Epithelial cell of esophagus (primary cell): ENCODE results near the gene OCA2.
"Not testable (repeated sequence)": the region's sequence is repeated elsewhere in the genome, so short reads cannot be mapped to it uniquely, and the experiment has no call there.

Experiments
- DNase-seq: peaks from one replicate; pipeline ENCODE4 v3.0.0; 2010; ENCODE audit warnings: low read depth
- H3K4me3 ChIP-seq: 2 replicates; pipeline ENCODE4 v1.5.1; 2011; ENCODE audit warnings: mild to moderate bottlenecking, low read length, control low read depth
- TF ChIP-seq, protein P1 (sequence below): IDR thresholded peaks from 2 replicates; pipeline ENCODE4 v1.5.1; 2011; ENCODE audit warnings: low read depth, mild to moderate bottlenecking, low read length, control low read depth, inconsistent platforms; ENCODE audit not compliant: insufficient read depth; ENCODE audit errors: missing control alignments

The OCA2 gene

DNA sequence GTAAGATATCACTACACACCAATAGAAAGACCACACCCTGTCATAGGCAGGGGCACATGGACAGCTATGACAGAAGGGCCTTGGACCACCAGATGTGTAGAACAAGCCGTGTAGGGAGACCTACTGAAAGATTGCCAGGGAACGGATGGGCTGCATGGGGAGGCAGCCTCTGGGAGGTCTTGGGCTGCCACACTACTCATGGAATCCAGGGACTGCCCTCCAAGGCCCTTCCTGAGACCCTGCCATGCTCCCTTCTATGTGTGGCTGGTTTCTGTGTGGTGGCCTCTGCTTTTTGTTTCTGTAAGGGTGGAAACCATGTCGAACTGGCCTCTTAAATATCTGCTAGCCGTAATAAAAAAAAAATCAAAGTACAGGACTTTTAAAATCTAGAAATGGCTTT is 86.9 kb downstream of the OCA2 start:
- TF ChIP-seq, protein P1, sequence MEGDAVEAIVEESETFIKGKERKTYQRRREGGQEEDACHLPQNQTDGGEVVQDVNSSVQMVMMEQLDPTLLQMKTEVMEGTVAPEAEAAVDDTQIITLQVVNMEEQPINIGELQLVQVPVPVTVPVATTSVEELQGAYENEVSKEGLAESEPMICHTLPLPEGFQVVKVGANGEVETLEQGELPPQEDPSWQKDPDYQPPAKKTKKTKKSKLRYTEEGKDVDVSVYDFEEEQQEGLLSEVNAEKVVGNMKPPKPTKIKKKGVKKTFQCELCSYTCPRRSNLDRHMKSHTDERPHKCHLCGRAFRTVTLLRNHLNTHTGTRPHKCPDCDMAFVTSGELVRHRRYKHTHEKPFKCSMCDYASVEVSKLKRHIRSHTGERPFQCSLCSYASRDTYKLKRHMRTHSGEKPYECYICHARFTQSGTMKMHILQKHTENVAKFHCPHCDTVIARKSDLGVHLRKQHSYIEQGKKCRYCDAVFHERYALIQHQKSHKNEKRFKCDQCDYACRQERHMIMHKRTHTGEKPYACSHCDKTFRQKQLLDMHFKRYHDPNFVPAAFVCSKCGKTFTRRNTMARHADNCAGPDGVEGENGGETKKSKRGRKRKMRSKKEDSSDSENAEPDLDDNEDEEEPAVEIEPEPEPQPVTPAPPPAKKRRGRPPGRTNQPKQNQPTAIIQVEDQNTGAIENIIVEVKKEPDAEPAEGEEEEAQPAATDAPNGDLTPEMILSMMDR, result no peak
- no peak overlapping the region for H3K4me3 ChIP-seq
- no peak for DNase-seq

DNA sequence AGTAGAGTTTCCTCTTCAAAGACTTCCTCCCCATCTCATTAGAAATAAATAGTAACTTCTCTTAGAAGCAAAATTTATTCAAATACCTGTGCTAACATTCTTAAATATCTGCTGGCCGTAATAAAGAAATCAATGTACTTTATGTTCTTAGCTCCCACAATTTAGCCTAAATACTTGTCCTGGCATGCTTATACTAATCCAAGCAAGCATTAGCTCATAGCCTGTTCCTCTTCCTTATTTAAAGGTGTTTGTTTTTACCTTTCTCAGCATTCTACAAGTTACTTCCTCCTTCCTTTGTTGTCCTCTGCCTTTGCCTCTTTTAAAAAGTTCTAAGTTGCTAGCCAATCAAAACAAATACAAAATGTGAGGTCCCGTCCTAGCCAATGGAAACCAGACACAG is 90.9 kb downstream of the OCA2 start:
- peak; percentile 32 for DNase-seq
- not testable (repeated sequence) for H3K4me3 ChIP-seq

DNA sequence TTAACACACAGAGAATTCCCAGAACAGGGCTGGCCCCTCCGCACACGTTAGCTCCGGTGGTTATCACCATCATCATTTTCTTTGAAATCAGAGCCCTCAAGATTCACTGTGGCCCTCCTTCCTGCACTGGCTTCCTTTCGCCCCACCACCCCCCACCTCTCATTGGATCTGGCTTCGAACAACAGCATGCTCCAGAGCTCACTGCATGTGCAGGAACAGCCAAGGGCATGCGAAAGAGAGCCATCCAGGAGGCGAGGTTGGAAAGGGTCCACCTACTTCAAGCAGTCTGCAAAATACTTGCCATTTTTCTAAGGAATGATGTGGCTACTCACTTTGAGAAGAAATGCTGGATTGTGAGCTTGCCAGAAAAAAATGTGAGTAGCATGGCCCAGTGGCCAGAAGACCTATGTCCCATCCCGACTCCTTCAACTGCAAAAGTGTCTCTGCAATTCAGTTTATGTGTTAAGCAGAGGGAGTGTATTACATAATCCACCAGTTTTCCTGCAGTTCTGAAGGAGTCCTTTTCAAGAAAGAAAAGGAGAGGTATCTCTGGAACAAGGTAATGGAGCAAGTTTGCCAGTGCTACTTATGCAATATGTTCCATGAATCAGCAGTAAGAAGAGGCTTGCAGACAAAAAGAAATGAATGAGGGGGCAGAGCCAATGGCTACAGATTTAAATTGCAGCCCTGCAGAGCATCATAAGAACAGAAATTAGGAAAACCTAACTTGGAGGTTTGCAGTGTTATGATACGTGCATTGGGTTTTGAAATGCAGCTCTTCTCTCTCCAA is 92.8 kb downstream of the OCA2 start:
- no peak overlapping the region for H3K4me3 ChIP-seq
- peak; percentile 19 for DNase-seq
- TF ChIP-seq, protein P1, result no peak

DNA sequence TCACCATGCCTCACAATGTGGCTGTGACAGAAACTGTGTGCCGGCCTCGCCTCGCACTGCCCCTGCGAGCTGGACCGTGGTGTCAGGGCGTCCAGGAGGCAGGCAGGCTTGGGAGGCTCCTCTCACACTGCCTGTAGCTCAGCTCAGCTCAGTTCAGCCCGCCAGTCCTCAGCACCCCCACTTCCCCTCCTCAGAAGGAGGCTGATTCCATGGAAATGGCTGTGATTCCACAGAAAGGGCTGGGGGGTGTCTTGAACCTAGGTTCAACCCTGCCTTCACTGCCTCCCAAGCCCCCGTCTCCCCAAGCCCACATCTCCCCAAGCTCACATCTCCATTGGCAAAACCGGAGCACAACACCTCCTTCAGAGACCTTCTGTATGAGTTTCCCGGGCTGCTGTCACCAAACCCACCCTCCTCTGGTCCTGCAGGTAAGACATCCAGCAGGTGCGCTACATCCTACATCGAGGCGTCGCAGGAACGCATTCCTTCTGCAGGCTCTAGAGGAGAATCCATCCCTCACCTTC is 94.0 kb downstream of the OCA2 start:
- no peak overlapping the region for H3K4me3 ChIP-seq
- no peak for DNase-seq
- TF ChIP-seq, protein P1, result no peak

DNA sequence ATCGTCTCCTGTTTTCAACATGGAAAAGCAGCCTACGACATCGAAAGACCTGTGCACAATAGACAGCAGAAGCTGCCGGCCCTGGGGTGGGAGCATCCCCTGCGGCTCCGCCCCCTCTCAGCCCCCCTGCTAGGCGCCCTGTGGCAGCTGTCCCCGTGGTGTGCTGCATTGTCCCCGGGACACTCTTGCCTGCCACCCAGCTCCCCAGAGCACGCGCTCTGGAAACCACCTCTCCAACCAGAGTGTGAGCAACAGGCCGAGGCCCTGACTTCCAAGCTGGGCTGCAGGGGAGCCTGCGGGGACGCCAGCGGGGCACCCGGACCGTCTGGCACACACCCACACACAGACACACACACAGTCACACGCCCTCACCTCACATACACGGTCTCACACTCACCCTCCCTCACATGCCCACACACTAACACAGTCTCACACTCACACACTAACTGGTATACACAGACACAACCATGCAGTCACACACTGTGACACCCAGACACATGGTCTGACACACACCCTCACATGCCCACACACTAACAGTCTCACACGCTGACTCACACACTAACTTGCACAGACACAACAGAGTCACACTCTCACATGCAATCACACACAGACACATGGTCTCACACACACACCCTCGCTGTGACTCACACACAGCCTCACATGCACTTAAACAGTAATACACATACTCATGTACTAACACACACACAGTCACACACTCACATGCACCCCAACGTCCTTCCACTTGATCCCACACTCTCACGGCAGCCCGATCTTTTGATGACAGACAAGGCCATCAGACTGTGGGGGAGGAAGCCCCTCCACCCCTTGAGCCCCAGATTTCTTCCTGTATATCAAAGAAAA is 94.7 kb downstream of the OCA2 start:
- TF ChIP-seq, protein P1, result no peak
- DNase-seq, result no peak
- no peak overlapping the region for H3K4me3 ChIP-seq

DNA sequence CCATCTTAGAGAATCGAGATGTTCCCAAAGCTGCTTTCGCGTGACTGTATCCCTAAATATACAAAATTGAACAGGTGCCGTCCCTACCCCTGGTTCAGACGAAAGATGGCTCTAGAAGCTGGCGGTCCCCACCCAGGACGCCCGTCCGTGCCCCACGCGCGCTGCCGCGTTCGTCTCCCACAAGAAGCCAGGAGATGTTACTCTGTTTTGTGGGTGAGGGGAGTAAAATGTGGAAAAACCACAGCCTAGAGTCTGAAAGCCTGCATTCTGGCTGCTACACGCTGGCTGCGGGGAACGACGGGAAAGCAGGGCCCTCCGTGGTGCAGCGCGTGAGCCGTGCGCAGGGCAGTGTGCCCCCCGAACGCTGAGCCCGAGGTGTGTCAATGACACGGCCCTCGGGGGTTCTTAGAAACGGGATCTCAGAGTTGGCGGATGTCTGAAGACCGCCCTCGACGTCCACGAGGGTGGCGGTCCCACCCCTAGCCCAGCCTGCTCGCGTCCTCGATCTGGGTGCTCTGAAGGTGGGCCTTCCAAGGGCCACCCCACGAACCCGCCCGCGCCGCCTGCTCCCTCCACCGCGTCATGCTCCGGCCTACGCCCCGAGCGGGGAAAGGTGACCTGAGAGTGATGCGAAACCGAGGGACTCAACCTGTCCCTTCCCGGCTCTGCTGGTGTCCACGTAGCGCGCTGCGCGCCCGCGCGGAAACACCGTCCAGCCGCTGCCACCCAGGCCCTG is 95.6 kb downstream of the OCA2 start:
- no peak for DNase-seq
- no peak overlapping the region for H3K4me3 ChIP-seq
- TF ChIP-seq, protein P1, result no peak

DNA sequence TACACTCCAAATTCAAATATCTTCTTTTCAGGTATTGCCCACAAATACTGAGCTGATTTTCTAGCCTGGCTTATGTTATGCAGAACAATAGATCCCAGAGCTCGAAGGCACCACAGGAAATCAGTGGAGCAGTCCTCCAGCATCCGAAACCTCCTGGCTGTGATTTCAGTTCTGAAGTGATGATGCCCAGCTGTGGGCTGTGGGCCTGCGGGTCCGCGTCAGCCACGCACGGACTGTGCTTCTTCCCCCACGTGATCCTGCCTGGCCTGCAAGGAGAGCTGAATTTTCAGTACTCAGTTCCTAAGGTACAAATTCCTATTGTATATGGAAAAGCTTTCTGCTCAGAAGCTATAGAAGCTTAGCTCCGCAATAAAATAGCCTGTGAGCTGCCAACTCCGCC is 96.2 kb downstream of the OCA2 start:
- DNase-seq, result no peak

More for the DNA sequence above, 96.2 kb downstream of the OCA2 start:
- H3K4me3 ChIP-seq, result no peak overlapping the region
- TF ChIP-seq, protein P1, result no peak
